ENCODE data around the gene SF1. TPM values are rescaled to one million over a fixed set of nuclear protein-coding genes. Genes with fewer than 3 reads are reported as not detected.

Gene SF1
- total and polyA plus RNA-seq, 2 of the 4 experiments (the other 2 are of a cell fraction): 56.8 to 88.0 TPM

GRCh38 chr11:64716473-64717267 is 61.7 kb downstream of the SF1 start:
- intact Hi-C loops (cut with micrococcal nuclease): no loop called here
- H2AK9ac ChIP-seq (replicated peaks; ENCODE audit: low read depth, low read length, poor library complexity): no peak overlapping the region
- H4K91ac ChIP-seq (ENCODE audit: insufficient read depth, low read depth, low read length): no peak overlapping the region
- no peak overlapping the region for H2BK15ac ChIP-seq (ENCODE audit: low read depth, low read length)
- no peak overlapping the region for H3K9ac ChIP-seq (ENCODE audit: low read depth, low read length)
- no peak overlapping the region for H2BK5ac ChIP-seq (ENCODE audit: low read depth, low read length, poor library complexity, severe bottlenecking)
- no peaks in the 10 kb centered on the region for H3K79me1 ChIP-seq (ENCODE audit: low read depth in 1 of 2, low read length in 2 of 2)
- no peak overlapping the region for H4K5ac ChIP-seq (ENCODE audit: low read depth, low read length)
- no peak overlapping the region for H3K4me2 ChIP-seq (ENCODE audit: low read depth, low read length)
- H3K27me3 ChIP-seq (ENCODE audit: control insufficient read depth, insufficient read depth, low read length): peaks cover 90% of the 10 kb centered on the region
- H3K9me1 ChIP-seq (ENCODE audit: insufficient read depth, low read length): no peaks in the 10 kb centered on the region
- H3K4me1 ChIP-seq (ENCODE audit: control insufficient read depth, insufficient read depth, low read length): no peaks in the 10 kb centered on the region
- H3K23ac ChIP-seq (ENCODE audit: low read depth, low read length): no peak overlapping the region
- no peak overlapping the region for H2BK20ac ChIP-seq (ENCODE audit: low read depth, low read length)
- H3K27ac ChIP-seq (ENCODE audit: insufficient read depth, low read length): no peak overlapping the region
- H3K14ac ChIP-seq (replicated peaks; ENCODE audit: low read depth, low read length): no peak overlapping the region
- 41% methylated on average over 8 of the region's 21 CpGs; no CpG with 5 or more reads in 1 of the 2 experiments for WGBS, 2 experiments (ENCODE audit: extremely low coverage in 2 of 2, insufficient read length in 1 of 2)
- H3K18ac ChIP-seq (ENCODE audit: low read depth, low read length): no peak overlapping the region
- no peak overlapping the region for H2BK120ac ChIP-seq (ENCODE audit: low read depth, low read length)
- no peak overlapping the region for H4K8ac ChIP-seq (ENCODE audit: low read depth in 2 of 2, low read length in 2 of 2)
- DNase-seq (no peak), ATAC-seq (ENCODE audit: low read depth) (no peak)
- no peaks in the 10 kb centered on the region for H3K9me3 ChIP-seq (ENCODE audit: control insufficient read depth, insufficient read depth, low read length)
- ChIA-PET CTCF (no interaction called here), POLR2A (ENCODE audit: unreplicated experiment) (no interaction called here)
- no peak overlapping the region for H3K4ac ChIP-seq (ENCODE audit: low read depth, low read length)
- peak overlapping the region; percentile 43 for H2AFZ ChIP-seq (replicated peaks; ENCODE audit: low read length, poor library complexity)
- no peak overlapping the region for H2AK5ac ChIP-seq (ENCODE audit: low read depth, low read length)
- 0 out of 2 replicates have a peak, but pooled peaks cover 2% of the 10 kb centered on the region for H4K20me1 ChIP-seq (ENCODE audit: insufficient read depth, low read length)
- H3K36me3 ChIP-seq (ENCODE audit: control insufficient read depth, insufficient read depth, low read length): no peaks in the 10 kb centered on the region
- in situ Hi-C loops (cut with MboI; ENCODE audit: low sequenced_read_pairs): no loop called here
- no peak overlapping the region for H3K4me3 ChIP-seq (ENCODE audit: insufficient read depth, low read depth, low read length)
- no TSS peak for BruUV-seq (replicated peaks)
- dilution Hi-C loops (cut with HindIII; ENCODE audit: low sequenced_read_pairs, unreplicated experiment): no loop called here
- no peak overlapping the region for H3K56ac ChIP-seq (ENCODE audit: extremely low read depth, insufficient read depth, low read length)
- TF ChIP-seq, protein P1, sequence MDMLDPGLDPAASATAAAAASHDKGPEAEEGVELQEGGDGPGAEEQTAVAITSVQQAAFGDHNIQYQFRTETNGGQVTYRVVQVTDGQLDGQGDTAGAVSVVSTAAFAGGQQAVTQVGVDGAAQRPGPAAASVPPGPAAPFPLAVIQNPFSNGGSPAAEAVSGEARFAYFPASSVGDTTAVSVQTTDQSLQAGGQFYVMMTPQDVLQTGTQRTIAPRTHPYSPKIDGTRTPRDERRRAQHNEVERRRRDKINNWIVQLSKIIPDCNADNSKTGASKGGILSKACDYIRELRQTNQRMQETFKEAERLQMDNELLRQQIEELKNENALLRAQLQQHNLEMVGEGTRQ (IDR thresholded peaks at IDR 0.05; ENCODE audit: low read depth, low read length): no peak
- TF ChIP-seq SMC3 (IDR thresholded peaks at IDR 0.05; ENCODE audit: low read depth, low read length) (no peak), RCOR1 (IDR thresholded peaks at IDR 0.05; ENCODE audit: insufficient replicate concordance, low read length) (no peak), ELK1 (IDR thresholded peaks at IDR 0.05; ENCODE audit: borderline replicate concordance, low read depth, low read length) (no peak), FOS (IDR thresholded peaks at IDR 0.05; ENCODE audit: low read depth, low read length) (no peak), RFX5 (IDR thresholded peaks at IDR 0.05; ENCODE audit: low read depth, low read length) (no peak), MAZ (IDR thresholded peaks at IDR 0.05; ENCODE audit: borderline replicate concordance, low read depth, low read length) (no peak), BHLHE40 (IDR thresholded peaks at IDR 0.05; ENCODE audit: low read depth, low read length) (no peak), RAD21 (IDR thresholded peaks at IDR 0.05; ENCODE audit: low read length) (no peak), MXI1 (IDR thresholded peaks at IDR 0.05; ENCODE audit: borderline replicate concordance, low read depth, low read length) (no peak), CEBPB (IDR thresholded peaks at IDR 0.05; ENCODE audit: low read depth, low read length) (no peak), CHD1 (IDR thresholded peaks at IDR 0.05; ENCODE audit: low read depth, low read length) (no peak), POLR2A (IDR thresholded peaks at IDR 0.05; ENCODE audit: low read depth, low read length) (no peak), NFE2L2 (IDR thresholded peaks at IDR 0.05; ENCODE audit: low read depth, low read length) (no peak), MAFK (IDR thresholded peaks at IDR 0.05; ENCODE audit: low read depth, low read length) (no peak), CTCF (conservative IDR thresholded peaks at IDR 0.05; ENCODE audit: low read depth, low read length) (no peak)
